GM15510 (cell line): Measurements from ENCODE around the gene C2CD5.

Experiments used
- POLR2A ChIP-seq: IDR thresholded peaks from 3 replicates; pipeline ENCODE4 v1.6.1; 2011; ENCODE audit warnings: borderline replicate concordance; ENCODE audit not compliant: insufficient read length; ENCODE audit errors: extremely low read depth

Gene C2CD5, protein sequence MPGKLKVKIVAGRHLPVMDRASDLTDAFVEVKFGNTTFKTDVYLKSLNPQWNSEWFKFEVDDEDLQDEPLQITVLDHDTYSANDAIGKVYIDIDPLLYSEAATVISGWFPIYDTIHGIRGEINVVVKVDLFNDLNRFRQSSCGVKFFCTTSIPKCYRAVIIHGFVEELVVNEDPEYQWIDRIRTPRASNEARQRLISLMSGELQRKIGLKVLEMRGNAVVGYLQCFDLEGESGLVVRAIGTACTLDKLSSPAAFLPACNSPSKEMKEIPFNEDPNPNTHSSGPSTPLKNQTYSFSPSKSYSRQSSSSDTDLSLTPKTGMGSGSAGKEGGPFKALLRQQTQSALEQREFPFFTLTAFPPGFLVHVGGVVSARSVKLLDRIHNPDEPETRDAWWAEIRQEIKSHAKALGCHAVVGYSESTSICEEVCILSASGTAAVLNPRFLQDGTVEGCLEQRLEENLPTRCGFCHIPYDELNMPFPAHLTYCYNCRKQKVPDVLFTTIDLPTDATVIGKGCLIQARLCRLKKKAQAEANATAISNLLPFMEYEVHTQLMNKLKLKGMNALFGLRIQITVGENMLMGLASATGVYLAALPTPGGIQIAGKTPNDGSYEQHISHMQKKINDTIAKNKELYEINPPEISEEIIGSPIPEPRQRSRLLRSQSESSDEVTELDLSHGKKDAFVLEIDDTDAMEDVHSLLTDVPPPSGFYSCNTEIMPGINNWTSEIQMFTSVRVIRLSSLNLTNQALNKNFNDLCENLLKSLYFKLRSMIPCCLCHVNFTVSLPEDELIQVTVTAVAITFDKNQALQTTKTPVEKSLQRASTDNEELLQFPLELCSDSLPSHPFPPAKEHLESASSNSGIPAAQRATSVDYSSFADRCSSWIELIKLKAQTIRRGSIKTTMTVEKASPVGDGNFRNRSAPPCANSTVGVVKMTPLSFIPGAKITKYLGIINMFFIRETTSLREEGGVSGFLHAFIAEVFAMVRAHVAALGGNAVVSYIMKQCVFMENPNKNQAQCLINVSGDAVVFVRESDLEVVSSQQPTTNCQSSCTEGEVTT

DNA sequence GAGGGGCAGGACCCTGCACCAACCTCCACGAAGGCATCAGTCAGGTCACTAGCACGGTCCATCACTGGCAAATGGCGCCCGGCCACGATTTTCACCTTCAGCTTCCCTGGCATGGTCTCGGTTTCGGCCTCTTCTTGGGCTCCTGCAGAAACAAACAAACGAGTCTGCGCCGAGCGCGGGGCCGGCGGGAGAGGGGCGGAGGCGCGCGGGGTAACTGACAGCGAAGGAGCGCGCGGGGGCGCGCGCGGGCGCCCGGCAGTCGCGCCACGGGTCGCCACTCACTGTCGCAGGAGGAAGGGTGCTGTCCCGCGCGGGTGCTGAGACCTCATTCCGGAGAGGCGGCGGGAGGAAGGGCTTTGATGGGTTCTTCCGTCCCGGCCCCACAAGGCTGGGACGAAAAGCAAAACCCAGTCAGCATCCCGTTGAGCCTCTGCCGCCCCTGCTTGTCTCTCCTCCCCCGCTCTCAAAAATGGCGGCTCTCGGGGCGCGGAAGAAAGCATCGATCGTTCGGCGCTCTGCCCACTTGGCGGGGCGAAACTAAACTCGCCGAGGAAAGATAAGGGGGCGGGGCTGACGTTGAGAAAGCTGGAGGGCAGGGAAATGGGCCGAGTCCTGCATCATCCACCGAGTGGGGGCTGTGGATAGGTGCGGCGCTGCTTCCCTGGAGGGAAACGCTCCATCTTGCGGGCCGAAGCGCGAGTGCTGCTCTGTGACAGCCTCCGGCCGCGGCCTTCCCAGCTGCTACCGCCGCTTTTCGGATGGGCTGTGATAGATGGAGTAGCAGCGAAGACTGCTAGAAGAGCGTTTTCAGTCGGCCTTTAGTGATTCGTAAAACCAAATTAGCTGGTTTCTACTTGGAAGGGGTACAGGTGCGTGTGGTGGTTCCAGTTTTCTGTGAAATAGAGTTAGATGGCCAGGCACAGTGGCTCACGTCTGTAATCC lies at the start of gene C2CD5:
C2CD5 (minus strand) TSS at position 505 of the 942 bp plus-strand sequence; CDS start at position 113, 392 bp downstream.
- peak; percentile 83 for TF ChIP-seq POLR2A

GRCh38 chr12:22593864-22594263 lies 49.5 kb upstream of the C2CD5 start:
- TF ChIP-seq POLR2A = no peak

DNA sequence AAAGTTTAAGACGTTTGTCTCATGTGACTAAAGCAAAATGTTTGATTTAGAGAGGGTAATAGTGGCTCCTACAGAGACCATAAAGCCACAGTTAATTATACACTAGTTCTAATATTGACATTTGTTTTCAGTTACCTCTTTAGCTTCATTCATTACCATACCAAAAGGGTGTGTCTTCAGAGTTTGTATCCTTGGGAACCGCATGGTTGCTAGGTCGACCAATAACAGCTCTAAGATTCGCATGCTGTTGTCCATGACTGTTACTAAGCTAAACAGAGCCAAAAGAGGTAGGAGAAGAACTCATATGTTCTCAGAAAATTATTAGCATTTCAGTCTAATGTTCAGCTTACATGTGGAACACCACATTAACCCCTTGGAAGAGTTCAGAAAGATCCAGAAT lies 44.5 kb upstream of the C2CD5 start:
- no peak for TF ChIP-seq POLR2A

DNA sequence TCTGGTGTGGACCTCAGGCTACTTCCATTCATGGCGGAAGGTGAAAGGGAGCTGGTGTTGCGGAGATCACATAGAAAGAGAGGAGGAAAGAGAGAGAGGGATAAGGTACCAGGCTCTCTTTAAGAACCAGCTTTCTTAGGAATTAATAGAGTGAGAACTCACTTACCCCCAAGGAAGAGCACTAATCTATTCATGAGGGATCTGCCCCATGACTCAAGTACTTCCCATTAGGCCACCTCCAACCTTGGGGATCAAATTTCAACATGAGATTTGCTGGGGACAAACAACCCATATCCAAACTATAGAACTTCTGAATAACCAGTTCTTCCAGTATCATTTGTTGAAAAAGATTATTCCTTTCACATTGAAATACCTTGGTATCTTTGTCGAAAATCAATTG lies 34.0 kb upstream of the C2CD5 start:
- TF ChIP-seq POLR2A = no peak

DNA sequence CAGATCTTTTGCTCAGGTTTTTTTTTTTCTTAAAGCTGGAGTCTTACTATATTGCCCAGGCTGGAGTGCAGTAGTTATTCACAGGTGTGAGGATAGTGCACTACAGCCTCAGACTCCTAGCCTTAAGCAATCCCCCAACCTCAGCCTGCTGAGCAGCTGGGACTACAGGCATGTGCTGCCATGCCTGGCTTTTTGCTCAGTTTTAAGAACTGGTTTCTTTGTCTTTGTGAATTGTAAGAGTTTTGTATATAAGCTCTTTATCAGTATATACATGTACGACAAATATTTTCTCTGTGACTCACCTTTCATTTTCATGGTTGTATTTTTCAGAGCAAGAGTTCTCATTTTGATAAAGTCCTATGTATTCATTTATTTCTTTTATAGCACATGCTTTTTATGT lies 33.3 kb upstream of the C2CD5 start:
- TF ChIP-seq POLR2A = no peak

GRCh38 chr12:22576473-22576872 lies 32.1 kb upstream of the C2CD5 start:
- no peak for TF ChIP-seq POLR2A

DNA sequence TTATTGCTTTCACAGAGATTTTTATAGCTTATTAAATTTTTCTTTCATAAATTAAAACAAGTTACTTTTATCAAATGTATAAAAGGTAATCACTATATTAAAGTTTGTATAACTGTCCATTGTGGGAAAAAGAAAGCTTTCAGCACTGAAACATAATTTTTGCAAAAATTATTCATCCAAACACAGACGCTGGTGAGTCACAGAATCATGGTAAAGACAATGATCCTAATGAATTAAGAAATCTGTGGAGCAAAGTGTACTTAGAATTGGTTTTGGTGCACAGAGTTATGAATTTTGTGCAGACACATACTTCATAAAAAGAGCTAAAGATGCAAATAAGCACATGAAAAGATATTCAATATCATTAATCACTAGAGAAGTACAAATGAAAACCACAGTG lies 31.7 kb upstream of the C2CD5 start:
- TF ChIP-seq POLR2A = no peak

GRCh38 chr12:22574921-22575320 lies 30.6 kb upstream of the C2CD5 start:
- no peak for TF ChIP-seq POLR2A

GRCh38 chr12:22573181-22573580 lies 28.8 kb upstream of the C2CD5 start:
- no peak for TF ChIP-seq POLR2A

DNA sequence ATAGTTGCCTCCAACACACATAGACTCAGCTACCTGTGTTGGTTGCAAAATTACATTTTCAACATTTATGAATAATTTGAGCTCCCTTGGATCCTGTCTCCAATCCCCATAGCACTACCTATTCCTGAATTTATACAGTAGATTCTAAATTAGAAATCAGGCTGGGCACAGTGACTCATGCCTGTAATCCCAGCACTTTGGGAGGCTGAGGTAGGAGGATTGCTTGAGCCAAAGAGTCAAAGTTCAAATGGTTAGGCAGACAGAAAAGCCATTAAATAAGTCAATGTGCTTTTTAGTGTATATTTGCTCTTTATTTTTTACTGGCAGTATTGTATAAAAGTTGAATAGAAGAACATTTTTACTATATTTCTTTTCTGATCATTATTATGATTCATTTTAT lies 24.9 kb upstream of the C2CD5 start:
- no peak for TF ChIP-seq POLR2A

DNA sequence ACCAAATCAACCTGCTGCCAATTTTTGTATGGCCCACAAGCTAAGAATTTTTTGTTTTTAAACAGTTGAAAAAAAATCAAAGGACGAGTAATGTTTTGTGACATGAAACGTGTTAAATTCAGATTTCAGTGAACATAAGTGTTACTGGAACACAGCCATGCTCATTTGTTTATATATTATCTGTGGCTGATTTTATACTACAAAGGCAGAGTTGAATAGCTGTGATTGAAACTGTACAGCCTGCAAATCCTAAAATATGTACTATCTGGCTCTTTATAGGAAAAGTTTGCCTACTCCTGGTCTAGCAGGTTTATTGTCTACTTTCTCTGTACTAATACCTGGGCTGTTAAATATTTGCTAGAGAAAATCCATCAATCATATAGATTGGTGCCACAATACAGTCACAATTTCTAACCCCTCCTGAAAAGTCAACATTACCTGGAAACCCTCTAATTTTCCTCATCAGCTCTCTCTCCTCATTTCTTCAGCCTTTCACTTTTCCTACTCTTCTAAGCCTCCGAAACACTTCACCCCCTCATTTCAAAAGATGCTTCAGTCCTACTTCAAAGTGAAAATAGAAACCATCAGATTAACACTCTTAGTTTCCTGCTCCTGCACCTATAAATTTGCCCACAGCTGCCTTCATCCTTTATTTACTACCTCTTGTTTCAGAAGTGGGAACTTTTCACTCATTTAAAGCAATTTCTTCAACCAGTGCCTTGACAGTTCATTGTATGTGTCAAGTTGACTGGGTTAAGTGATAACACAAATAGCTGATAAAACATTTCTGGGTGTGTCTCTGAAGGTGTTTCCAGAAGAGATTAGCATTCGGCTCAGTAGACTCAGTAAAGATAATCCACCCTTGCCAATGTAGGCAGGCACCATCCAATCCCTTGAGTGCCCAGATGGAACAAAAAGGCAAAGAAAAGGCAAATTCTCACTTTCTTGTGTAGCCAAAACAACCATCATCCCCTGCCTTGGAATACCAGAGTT lies 18.0 kb upstream of the C2CD5 start:
- no peak for TF ChIP-seq POLR2A

DNA sequence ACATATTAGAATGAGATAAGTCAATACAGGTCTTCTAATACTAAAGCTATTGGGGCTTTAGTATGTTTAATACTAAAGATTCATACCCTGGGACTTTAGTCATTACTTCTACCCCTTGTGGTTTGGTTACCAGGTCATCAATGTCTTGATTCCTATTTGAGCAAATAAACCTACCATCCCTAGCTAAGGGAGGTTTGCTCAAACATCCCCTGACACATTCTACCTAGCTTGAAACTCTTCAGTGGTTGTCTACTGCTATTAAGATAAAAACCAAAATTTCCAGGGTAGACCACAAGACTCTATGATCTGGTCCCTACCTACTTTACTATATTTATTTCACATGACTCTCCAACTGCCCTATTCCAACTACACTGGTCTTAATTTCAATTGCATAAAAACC lies 7.3 kb upstream of the C2CD5 start:
- no peak for TF ChIP-seq POLR2A

- TF ChIP-seq POLR2A = no peak
Observed at GRCh38 chr12:22545255-22545654, 913 bp upstream of the C2CD5 start.
